ENCODE measurements around the gene CDK5. TPM values are rescaled to one million over a fixed set of nuclear protein-coding genes. Genes with fewer than 3 reads are reported as not detected.

The CDK5 gene
- total and polyA plus RNA-seq, 10 of the 15 experiments (the other 5 are each of a cell fraction or from before 2014, with no cell fraction given): 1.5 to 33.4 (median 21.6) TPM

- TF ChIP-seq YY1 (IDR thresholded peaks at IDR 0.05; ENCODE audit: low read depth, low read length) (no peak), ZBTB40 (IDR thresholded peaks at IDR 0.05; ENCODE audit: borderline replicate concordance) (no peak), IRF5 (IDR thresholded peaks at IDR 0.05; ENCODE audit: borderline replicate concordance) (no peak), NR2C1 (IDR thresholded peaks at IDR 0.05) (no peak), RCOR1 (conservative IDR thresholded peaks at IDR 0.05; ENCODE audit: low read depth, low read length) (no peak), IKZF1 (conservative IDR thresholded peaks at IDR 0.05) (no peak), PKNOX1 (IDR thresholded peaks at IDR 0.05) (no peak), HSF1 (IDR thresholded peaks at IDR 0.05; ENCODE audit: low read depth, low read length) (no peak), SIX5 (IDR thresholded peaks at IDR 0.05; ENCODE audit: low read depth, low read length, severe bottlenecking) (no peak), E2F8 (IDR thresholded peaks at IDR 0.05; ENCODE audit: low read depth, partially characterized antibody) (no peak), E4F1 (IDR thresholded peaks at IDR 0.05; ENCODE audit: borderline replicate concordance, partially characterized antibody) (no peak), SREBF2 (IDR thresholded peaks at IDR 0.05; ENCODE audit: low read length) (no peak), POLR2A (IDR thresholded peaks at IDR 0.05; ENCODE audit: low read depth, low read length) (peak; percentile 65), POLR2AphosphoS2 (IDR thresholded peaks at IDR 0.05; ENCODE audit: low read depth, low read length) (0 out of 2 replicates have a peak, but pooled peaks have one; percentile 20)
Measured at GRCh38 chr7:151076863-151077704, 19.4 kb upstream of the CDK5 start (continued).
